Measurements from ENCODE around the gene TOM1L2.

Gene TOM1L2

DNA sequence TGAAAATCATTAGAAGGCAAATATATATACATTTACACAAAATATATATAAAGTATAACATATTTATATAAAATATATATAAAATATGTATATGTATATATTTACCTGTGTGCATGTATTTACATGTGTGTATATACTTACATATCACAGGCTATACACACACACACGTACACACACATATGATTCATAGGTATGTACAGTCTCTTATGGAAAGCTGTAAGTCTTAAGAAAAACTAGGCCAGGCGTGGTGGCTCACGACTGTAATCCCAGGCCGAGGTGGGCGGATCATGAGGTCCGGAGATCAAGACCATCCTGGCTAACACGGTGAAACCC lies 14.7 kb downstream of the TOM1L2 start:
- TF ChIP-seq CREB1 (IDR thresholded peaks at IDR 0.05; ENCODE audit: low read depth) (no peak), EP300 (IDR thresholded peaks at IDR 0.05; ENCODE audit: borderline replicate concordance) (no peak), NFIC (IDR thresholded peaks at IDR 0.05) (no peak), EGR1 (IDR thresholded peaks at IDR 0.05) (no peak), TAF1 (IDR thresholded peaks at IDR 0.05; ENCODE audit: low read depth) (no peak), CEBPB (IDR thresholded peaks at IDR 0.05) (no peak), TCF12 (IDR thresholded peaks at IDR 0.05; ENCODE audit: low read depth) (no peak), RAD21 (IDR thresholded peaks at IDR 0.05; ENCODE audit: low read depth) (no peak), YY1 (IDR thresholded peaks at IDR 0.05; ENCODE audit: low read depth) (no peak), FOXM1 (IDR thresholded peaks at IDR 0.05; ENCODE audit: borderline replicate concordance, low read depth) (no peak), ZBTB7A (IDR thresholded peaks at IDR 0.05; ENCODE audit: low read depth) (no peak), TEAD4 (IDR thresholded peaks at IDR 0.05) (no peak)
- TF ChIP-seq, protein P1, sequence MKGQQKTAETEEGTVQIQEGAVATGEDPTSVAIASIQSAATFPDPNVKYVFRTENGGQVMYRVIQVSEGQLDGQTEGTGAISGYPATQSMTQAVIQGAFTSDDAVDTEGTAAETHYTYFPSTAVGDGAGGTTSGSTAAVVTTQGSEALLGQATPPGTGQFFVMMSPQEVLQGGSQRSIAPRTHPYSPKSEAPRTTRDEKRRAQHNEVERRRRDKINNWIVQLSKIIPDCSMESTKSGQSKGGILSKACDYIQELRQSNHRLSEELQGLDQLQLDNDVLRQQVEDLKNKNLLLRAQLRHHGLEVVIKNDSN (IDR thresholded peaks at IDR 0.05), result no peak
- TF ChIP-seq, protein P2, sequence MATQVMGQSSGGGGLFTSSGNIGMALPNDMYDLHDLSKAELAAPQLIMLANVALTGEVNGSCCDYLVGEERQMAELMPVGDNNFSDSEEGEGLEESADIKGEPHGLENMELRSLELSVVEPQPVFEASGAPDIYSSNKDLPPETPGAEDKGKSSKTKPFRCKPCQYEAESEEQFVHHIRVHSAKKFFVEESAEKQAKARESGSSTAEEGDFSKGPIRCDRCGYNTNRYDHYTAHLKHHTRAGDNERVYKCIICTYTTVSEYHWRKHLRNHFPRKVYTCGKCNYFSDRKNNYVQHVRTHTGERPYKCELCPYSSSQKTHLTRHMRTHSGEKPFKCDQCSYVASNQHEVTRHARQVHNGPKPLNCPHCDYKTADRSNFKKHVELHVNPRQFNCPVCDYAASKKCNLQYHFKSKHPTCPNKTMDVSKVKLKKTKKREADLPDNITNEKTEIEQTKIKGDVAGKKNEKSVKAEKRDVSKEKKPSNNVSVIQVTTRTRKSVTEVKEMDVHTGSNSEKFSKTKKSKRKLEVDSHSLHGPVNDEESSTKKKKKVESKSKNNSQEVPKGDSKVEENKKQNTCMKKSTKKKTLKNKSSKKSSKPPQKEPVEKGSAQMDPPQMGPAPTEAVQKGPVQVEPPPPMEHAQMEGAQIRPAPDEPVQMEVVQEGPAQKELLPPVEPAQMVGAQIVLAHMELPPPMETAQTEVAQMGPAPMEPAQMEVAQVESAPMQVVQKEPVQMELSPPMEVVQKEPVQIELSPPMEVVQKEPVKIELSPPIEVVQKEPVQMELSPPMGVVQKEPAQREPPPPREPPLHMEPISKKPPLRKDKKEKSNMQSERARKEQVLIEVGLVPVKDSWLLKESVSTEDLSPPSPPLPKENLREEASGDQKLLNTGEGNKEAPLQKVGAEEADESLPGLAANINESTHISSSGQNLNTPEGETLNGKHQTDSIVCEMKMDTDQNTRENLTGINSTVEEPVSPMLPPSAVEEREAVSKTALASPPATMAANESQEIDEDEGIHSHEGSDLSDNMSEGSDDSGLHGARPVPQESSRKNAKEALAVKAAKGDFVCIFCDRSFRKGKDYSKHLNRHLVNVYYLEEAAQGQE (IDR thresholded peaks at IDR 0.05; ENCODE audit: low read depth), result no peak
- TF ChIP-seq, protein P3, sequence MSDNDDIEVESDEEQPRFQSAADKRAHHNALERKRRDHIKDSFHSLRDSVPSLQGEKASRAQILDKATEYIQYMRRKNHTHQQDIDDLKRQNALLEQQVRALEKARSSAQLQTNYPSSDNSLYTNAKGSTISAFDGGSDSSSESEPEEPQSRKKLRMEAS (IDR thresholded peaks at IDR 0.05), result no peak

DNA sequence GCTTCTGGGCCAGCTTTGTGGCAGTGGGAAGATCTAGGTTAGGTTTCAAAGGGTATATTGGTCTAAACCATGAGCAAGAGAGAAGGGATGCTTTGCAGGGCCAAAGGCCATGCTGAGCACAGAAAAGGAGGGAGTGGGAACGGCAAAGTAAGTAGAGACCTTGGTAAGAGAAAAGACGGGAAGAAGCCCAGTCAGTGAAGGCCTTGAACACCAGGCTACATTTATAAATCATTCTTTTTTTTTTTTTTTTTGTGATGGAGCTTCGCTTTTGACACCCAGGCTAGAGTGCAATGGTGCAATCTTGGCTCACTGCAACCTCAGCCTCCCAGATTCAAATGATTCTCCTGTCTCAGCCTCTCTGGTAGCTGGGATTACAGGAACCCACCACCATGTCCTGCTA lies 18.1 kb downstream of the TOM1L2 start:
- TF ChIP-seq, protein P2 (IDR thresholded peaks at IDR 0.05; ENCODE audit: low read depth), result no peak
- TF ChIP-seq FOXM1 (IDR thresholded peaks at IDR 0.05; ENCODE audit: borderline replicate concordance, low read depth) (no peak), EP300 (IDR thresholded peaks at IDR 0.05; ENCODE audit: borderline replicate concordance) (no peak), TCF12 (IDR thresholded peaks at IDR 0.05; ENCODE audit: low read depth) (no peak), YY1 (IDR thresholded peaks at IDR 0.05; ENCODE audit: low read depth) (no peak), ZBTB7A (IDR thresholded peaks at IDR 0.05; ENCODE audit: low read depth) (no peak), NFIC (IDR thresholded peaks at IDR 0.05) (no peak), CREB1 (IDR thresholded peaks at IDR 0.05; ENCODE audit: low read depth) (no peak), CEBPB (IDR thresholded peaks at IDR 0.05) (no peak), TEAD4 (IDR thresholded peaks at IDR 0.05) (no peak), TAF1 (IDR thresholded peaks at IDR 0.05; ENCODE audit: low read depth) (no peak), RAD21 (IDR thresholded peaks at IDR 0.05; ENCODE audit: low read depth) (no peak), EGR1 (IDR thresholded peaks at IDR 0.05) (no peak)
- TF ChIP-seq, protein P1 (IDR thresholded peaks at IDR 0.05), result no peak
- TF ChIP-seq, protein P3 (IDR thresholded peaks at IDR 0.05), result no peak

DNA sequence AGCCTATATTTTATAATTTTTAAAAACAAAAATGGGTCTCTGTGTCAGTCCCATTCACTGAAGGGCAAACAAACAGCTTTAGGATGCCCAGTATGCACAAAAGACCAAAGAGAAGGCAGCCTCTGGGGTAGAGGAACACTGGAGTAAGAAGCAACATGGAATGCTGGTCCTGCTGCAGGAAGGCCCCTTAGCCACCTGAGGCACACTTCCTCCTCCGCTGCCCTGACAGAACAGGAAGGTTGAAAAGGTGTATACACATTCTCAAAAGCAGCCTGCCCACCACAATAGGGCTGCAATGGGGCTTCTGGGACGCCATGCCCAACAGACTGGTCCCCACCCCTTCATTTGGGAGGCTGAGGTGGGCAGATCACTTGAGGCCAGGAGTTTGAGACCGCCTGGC lies 19.5 kb downstream of the TOM1L2 start:
- TF ChIP-seq EP300 (IDR thresholded peaks at IDR 0.05; ENCODE audit: borderline replicate concordance) (no peak), CEBPB (IDR thresholded peaks at IDR 0.05) (no peak), TAF1 (IDR thresholded peaks at IDR 0.05; ENCODE audit: low read depth) (no peak), ZBTB7A (IDR thresholded peaks at IDR 0.05; ENCODE audit: low read depth) (no peak), YY1 (IDR thresholded peaks at IDR 0.05; ENCODE audit: low read depth) (no peak), FOXM1 (IDR thresholded peaks at IDR 0.05; ENCODE audit: borderline replicate concordance, low read depth) (no peak), RAD21 (IDR thresholded peaks at IDR 0.05; ENCODE audit: low read depth) (no peak), CREB1 (IDR thresholded peaks at IDR 0.05; ENCODE audit: low read depth) (no peak), EGR1 (IDR thresholded peaks at IDR 0.05) (no peak), TEAD4 (IDR thresholded peaks at IDR 0.05) (no peak), NFIC (IDR thresholded peaks at IDR 0.05) (no peak), TCF12 (IDR thresholded peaks at IDR 0.05; ENCODE audit: low read depth) (no peak)
- TF ChIP-seq, protein P2 (IDR thresholded peaks at IDR 0.05; ENCODE audit: low read depth), result no peak
- TF ChIP-seq, protein P1 (IDR thresholded peaks at IDR 0.05), result no peak
- TF ChIP-seq, protein P3 (IDR thresholded peaks at IDR 0.05), result no peak

Data from Ishikawa (cell line).